Kidney epithelial cell (primary cell): ENCODE measurements around the gene RHBDF2. TPM values are rescaled to one million over a fixed set of nuclear protein-coding genes. Genes with fewer than 3 reads are reported as not detected.
"Not testable (repeated sequence)": the region's sequence is repeated elsewhere in the genome, so short reads cannot be mapped to it uniquely, and the experiment has no call there.

Experiments
- DNase-seq: peaks from one replicate; pipeline ENCODE4 v3.0.0-alpha.2; 2010; ENCODE audit warnings: low read depth
- H3K27me3 ChIP-seq: 2 replicates; pipeline ENCODE4 v1.6.0; 2011; ENCODE audit warnings: low read length; ENCODE audit not compliant: control insufficient read depth, insufficient read depth
- H3K36me3 ChIP-seq: 2 replicates; pipeline ENCODE4 v1.5.1; 2011; ENCODE audit warnings: low read length; ENCODE audit not compliant: control insufficient read depth, insufficient read depth
- H3K4me3 ChIP-seq: 2 replicates; pipeline ENCODE4 v1.5.1; 2011; ENCODE audit warnings: low read depth, mild to moderate bottlenecking, control low read depth, low read length
- CTCF ChIP-seq: IDR thresholded peaks from 2 replicates; pipeline ENCODE4 v1.5.1; 2011; ENCODE audit warnings: mild to moderate bottlenecking, moderate library complexity, low read length, control low read depth, inconsistent platforms; ENCODE audit not compliant: insufficient read depth, poor library complexity, severe bottlenecking
- total RNA-seq: library from RNA; depleted of rRNA; stranded (reverse); fragments of >200 nt; gene quantifications from 2 replicates; pipeline ENCODE4 v1.2.3, GENCODE V29; 2015

Gene RHBDF2
- total RNA-seq, 1 donor from 2014 or later = 101 TPM

GRCh38 chr17:76536511-76537287 lies 35.5 kb upstream of the RHBDF2 start:
- no peaks in the 10 kb centered on the region for H3K36me3 ChIP-seq
- H3K27me3 ChIP-seq = peaks cover 6% of the 10 kb centered on the region
- DNase-seq = no peak
- peak overlapping the region; percentile 27 for H3K4me3 ChIP-seq
- TF ChIP-seq CTCF = no peak

DNA sequence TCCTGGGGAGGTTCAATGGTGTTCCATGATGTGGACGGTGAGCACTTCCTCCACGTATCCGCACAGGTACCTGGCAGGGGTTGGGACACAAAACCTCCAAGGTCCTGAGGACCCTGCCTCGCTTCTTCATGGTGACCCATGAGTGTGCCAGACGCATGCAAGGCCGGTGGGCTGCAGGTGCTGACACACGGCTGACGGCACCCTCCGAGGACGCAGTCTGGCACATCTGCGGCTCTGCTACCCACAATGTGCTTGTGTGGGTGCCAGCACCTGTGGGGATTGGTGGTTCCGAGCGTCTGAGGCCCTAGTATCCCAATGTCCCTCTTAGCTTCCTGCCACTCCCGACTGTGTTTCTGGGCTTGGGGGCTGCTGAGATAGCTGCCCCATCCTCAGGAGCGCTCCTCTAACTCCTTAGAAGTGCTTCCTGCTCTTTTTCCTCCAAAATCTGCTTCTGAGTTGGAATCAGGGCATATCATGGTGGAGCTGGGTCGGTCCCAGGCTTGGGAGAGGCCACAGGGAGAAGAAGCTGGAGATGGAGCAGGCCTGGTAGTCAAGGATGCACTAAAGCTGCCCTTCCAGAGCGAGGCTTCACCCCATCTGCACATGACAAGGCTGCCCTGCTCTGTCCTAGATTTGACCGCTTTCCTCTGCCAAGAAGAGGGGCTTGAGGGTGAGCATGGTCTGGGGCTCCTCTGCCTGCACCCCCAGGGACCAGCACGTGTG lies 34.7 kb upstream of the RHBDF2 start:
- no peak overlapping the region for H3K4me3 ChIP-seq
- TF ChIP-seq CTCF = no peak
- no peak for DNase-seq

DNA sequence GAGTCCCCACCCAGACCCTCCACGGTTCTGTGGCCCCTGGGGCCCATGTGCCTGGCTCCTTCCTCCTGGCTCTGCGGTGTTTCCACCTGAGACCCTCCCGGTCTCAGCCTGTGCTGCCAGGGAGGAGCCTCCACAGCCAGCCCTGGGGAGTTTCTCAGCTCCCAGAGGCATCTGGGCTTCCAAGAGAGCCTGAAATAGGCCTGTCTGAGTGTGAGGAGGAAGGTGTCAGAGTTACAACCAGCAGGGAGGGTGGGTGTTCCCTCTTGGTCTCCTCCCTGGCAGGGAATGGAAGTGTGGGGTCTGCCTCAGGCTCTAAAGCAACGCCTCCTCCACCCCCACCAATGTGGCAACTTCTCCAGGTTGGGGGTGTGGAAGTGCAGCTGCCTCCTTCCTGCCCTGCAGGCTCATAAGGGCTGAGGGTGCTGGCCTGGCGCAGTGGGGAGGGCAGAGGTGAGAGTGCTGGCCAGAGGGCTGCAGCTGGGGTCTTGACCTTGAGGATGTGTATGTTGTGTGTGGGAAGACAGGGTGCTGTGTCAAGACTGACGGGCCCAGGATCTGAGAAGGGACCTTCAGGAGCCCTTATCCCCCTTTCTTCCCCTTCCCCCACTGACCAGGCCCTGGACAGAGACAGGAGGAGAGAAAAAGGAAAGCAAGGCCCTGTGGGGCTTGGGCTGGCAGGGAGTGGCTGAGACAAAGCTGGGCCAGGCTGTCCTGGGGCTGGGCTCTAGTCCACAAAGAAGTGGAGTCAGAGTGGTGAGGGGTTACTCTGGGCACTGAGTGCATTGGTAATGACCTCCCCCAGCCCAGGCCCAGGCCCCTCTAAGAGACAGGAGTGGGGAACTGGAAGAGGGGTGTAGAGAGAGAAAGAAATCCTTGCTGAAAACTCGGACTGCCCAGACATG lies 33.9 kb upstream of the RHBDF2 start:
- no peak for TF ChIP-seq CTCF
- H3K36me3 ChIP-seq = no peaks in the 10 kb centered on the region
- no peak overlapping the region for H3K4me3 ChIP-seq
- no peak for DNase-seq
- peaks cover 6% of the 10 kb centered on the region for H3K27me3 ChIP-seq

More for the DNA sequence above, 34.7 kb upstream of the RHBDF2 start:
- Histone ChIP-seq H3K36me3 (no peaks in the 10 kb centered on the region), H3K27me3 (peaks cover 6% of the 10 kb centered on the region)

GRCh38 chr17:76533640-76534359 lies 32.6 kb upstream of the RHBDF2 start:
- not testable (repeated sequence) for H3K4me3 ChIP-seq, H3K27me3 ChIP-seq, DNase-seq, H3K36me3 ChIP-seq

GRCh38 chr17:76532072-76532651 lies 30.9 kb upstream of the RHBDF2 start:
- no peak overlapping the region for H3K4me3 ChIP-seq
- no peak for DNase-seq
- no peaks in the 10 kb centered on the region for H3K27me3 ChIP-seq
- H3K36me3 ChIP-seq = no peaks in the 10 kb centered on the region
- no peak for TF ChIP-seq CTCF
